ENCODE measurements around the gene RCAN3.

The RCAN3 gene

DNA sequence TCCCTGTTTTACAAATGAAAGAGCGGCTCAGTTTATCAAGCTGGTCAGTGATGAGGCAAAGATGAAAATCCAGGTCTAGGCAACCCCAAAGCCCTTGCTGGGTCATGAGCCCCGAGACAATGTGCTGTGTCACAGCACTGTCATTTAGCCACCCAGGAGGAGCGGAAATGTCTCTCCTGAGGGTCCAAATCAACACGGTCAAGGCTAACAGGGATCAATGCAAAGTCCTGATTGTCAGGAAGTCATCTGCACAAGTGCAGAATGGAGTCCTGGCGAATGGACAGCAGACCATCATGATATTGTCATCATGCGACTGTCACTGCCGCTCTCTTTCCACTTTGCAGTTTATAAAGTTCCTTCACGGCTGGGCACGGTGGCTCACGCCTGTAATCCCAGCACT, 83.5 kb downstream of the RCAN3 start:
- DNase-seq = no peak

DNA sequence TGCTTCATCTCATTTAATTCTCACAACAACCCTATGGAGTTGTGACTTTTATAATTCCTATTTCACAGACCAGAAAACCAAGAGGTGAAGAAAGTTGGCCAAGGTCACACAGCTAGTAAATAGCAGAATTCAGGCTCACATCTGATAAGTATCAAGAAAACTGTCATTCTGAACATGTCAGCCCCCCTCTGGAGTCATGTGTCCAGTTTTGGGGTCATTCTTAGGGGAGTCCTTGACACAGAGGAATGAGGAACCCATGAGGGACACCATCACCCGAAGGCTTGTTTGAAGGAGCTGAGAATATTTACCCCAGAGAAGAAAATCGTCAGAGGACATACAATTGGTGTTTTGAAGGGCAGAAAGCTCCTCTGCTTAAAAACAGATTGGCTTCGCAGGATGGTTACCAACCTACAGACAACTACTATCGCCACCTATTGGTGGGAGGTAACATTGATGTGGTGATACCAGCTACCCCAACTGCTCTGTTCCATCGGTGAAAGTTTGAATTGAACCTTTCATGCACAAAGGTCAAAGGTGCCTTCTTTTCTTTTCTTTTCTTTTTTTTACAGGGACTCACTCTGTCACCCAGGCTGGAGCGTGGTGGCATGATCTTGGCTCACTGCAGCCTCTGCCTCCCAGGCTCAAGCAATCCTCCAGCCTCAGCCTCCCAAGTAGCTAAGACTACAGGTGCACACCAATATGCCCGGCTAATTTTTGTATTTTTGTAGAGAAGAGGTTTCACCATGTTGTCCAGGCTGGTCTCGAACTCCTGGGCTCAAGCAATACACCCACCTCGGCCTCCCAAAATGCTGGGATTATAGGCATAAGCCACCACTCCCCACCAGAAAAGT, 84.6 kb downstream of the RCAN3 start:
- DNase-seq = peak; percentile 54

DNA sequence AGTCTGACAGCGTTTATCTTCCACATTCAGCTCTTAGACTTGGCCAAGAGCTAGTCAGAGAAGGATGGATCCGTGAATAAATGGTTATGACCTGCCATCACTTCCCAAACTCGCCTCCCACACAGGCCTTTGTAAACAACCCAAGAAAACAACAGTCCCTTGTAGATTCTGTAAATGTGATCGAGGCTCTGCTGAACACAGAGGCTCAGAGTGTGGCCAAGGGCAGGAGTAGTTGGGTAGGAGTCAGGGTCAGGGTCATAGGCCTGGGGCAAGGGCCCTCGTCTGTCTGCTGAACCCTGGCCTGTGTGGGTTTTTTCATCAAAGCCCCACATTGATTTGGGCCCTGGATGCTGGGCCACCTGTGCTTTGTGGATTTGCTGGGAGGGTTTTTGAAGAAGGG, 85.9 kb downstream of the RCAN3 start:
- no peak for DNase-seq

DNA sequence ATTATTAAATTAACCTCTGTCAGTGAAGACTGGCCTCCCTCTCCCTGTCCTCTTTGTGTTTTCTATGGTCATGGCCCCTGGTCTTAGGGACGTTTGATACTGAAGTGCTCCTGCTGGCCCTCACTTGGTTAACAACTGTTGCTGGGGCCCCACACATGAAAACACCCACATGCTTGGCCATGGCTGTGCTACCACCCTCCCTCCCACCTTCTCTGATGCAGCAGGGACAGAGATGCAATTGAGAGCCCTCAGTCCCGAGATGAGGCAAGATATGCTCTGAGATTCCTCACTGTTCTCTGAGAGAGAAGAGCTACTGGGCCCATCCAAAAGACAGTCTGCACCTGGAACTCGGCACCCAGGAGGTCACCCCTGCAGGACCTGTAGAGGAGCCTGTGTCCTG, 86.6 kb downstream of the RCAN3 start:
- no peak for DNase-seq
